HG03066 (cell line): ENCODE data around the gene IQGAP1.
A peak's percentile ranks its signal among the peaks of the same experiment; 100 is the strongest.
"Not testable (repeated sequence)": the region's sequence is repeated elsewhere in the genome, so short reads cannot be mapped to it uniquely, and the experiment has no call there.

Experiments used
- ATAC-seq: cut with Tn5 transposase; IDR thresholded peaks from one replicate; pipeline ENCODE4 v1.9.1; 2021; ENCODE audit warnings: low read depth; ENCODE audit not compliant: unreplicated experiment

The IQGAP1 gene

GRCh38 chr15:90387534-90388461 lies at the start of gene IQGAP1:
IQGAP1 (plus strand) TSS chr15:90388242; CDS start chr15:90388342, 100 bp downstream.
- ATAC-seq, result peak; percentile 85

GRCh38 chr15:90338532-90338931 lies 49.5 kb upstream of the IQGAP1 start:
- no peak for ATAC-seq

- no peak for ATAC-seq
These were observed 47.7 kb upstream of the IQGAP1 start for GRCh38 chr15:90340345-90340744.

GRCh38 chr15:90343302-90343790 lies 44.7 kb upstream of the IQGAP1 start:
- ATAC-seq, result no peak

GRCh38 chr15:90344662-90345061 lies 43.4 kb upstream of the IQGAP1 start:
- ATAC-seq, result no peak

- ATAC-seq, result no peak
These were observed 42.2 kb upstream of the IQGAP1 start for GRCh38 chr15:90345857-90346256.

GRCh38 chr15:90347431-90348065 lies 40.5 kb upstream of the IQGAP1 start:
- not testable (repeated sequence) for ATAC-seq

GRCh38 chr15:90348456-90348855 lies 39.6 kb upstream of the IQGAP1 start:
- no peak for ATAC-seq

- ATAC-seq, result no peak
These were observed 39.0 kb upstream of the IQGAP1 start for GRCh38 chr15:90349072-90349471.

GRCh38 chr15:90349821-90350220 lies 38.2 kb upstream of the IQGAP1 start:
- ATAC-seq, result no peak

- ATAC-seq, result peak; percentile 8
These were observed 36.4 kb upstream of the IQGAP1 start for GRCh38 chr15:90351479-90352106.

GRCh38 chr15:90352107-90352893 lies 35.7 kb upstream of the IQGAP1 start, which contains the start of gene ZNF774:
ZNF774 (plus strand) TSS chr15:90352284; CDS start chr15:90354661, 2,377 bp downstream.
- ATAC-seq, result peak; percentile 98

GRCh38 chr15:90354986-90355385 lies 33.1 kb upstream of the IQGAP1 start:
- ATAC-seq, result no peak

- no peak for ATAC-seq
These were observed 29.7 kb upstream of the IQGAP1 start for GRCh38 chr15:90358124-90359033.

- ATAC-seq, result no peak
These were observed 27.3 kb upstream of the IQGAP1 start for GRCh38 chr15:90360746-90361145.

GRCh38 chr15:90362936-90363212 lies 25.2 kb upstream of the IQGAP1 start:
- no peak for ATAC-seq

- no peak for ATAC-seq
These were observed 23.8 kb upstream of the IQGAP1 start for GRCh38 chr15:90364251-90364650.

GRCh38 chr15:90365414-90366055 lies 22.5 kb upstream of the IQGAP1 start:
- no peak for ATAC-seq

GRCh38 chr15:90367576-90367975 lies 20.5 kb upstream of the IQGAP1 start:
- no peak for ATAC-seq
